Panc1 (cell line): Measurements from ENCODE around the gene MOB2. TPM values are rescaled to one million over a fixed set of nuclear protein-coding genes. Genes with fewer than 3 reads are reported as not detected.
A peak's percentile ranks its signal among the peaks of the same experiment; 100 is the strongest.

Source experiments
- ATAC-seq: fragments of 200-7000 bp; cut with Tn5 transposase; 2 replicates; pipeline ENCODE4 v1.9.1; 2020; ENCODE audit warnings: mild to moderate bottlenecking, moderate library complexity
- BruUV-seq: library from RNA; stranded (reverse); fragments of 400-500 nt; replicated peaks from 2 replicates; lab custom pipeline; 2021; lab: Mats Ljungman, UMichigan
- CTCF ChIA-PET: fragments of 300-600 bp; sonication (Branson Sonifier 250); formaldehyde crosslinking; loops from one replicate; lab custom pipeline; 2022; ENCODE audit warnings: antibody characterized with exemption; lab: Charles Lee
- POLR2A ChIA-PET: fragments of 300-600 bp; sonication (Branson Sonifier 250); formaldehyde crosslinking; loops from one replicate; lab custom pipeline; 2022; ENCODE audit warnings: antibody characterized with exemption; lab: Charles Lee
- DNase-seq: peaks from one replicate; pipeline ENCODE4 v3.0.0-alpha.2; 2010; ENCODE audit warnings: low read depth, low spot score
- H3K27ac ChIP-seq: 2 replicates; pipeline ENCODE4 v1.5.1; 2011; ENCODE audit warnings: mild to moderate bottlenecking, low read length, inconsistent platforms
- H3K27me3 ChIP-seq: fragments of 200-500 bp; sonication (Bioruptor generic); 2 replicates; pipeline ENCODE4 v1.6.0; 2014; ENCODE audit warnings: low read length, inconsistent platforms; ENCODE audit not compliant: control insufficient read depth, insufficient read depth
- H3K36me3 ChIP-seq: fragments of 200-500 bp; sonication (Bioruptor generic); 2 replicates; pipeline ENCODE4 v1.5.1; 2014; ENCODE audit warnings: inconsistent platforms, mild to moderate bottlenecking, low read length, moderate library complexity; ENCODE audit not compliant: control insufficient read depth, insufficient read depth
- H3K4me1 ChIP-seq: 2 replicates; pipeline ENCODE4 v1.5.1; 2011; ENCODE audit warnings: inconsistent platforms, mild to moderate bottlenecking, low read length, moderate library complexity; ENCODE audit not compliant: control insufficient read depth, insufficient read depth
- H3K4me3 ChIP-seq, 2 experiments: 2 replicates each; pipeline ENCODE4 v1.5.1; 2011 to 2012; ENCODE audit warnings: low read depth in 2 of 2, low read length in 2 of 2, mild to moderate bottlenecking in 2 of 2, inconsistent platforms in 1 of 2, moderate library complexity in 1 of 2
- H3K9me3 ChIP-seq: fragments of 200-500 bp; sonication (Bioruptor generic); 2 replicates; pipeline ENCODE4 v1.5.1; 2014; ENCODE audit warnings: low read depth, mild to moderate bottlenecking, inconsistent platforms, low read length, moderate library complexity; ENCODE audit not compliant: control insufficient read depth, insufficient read depth
- POLR2AphosphoS5 ChIP-seq: IDR thresholded peaks from 2 replicates; pipeline ENCODE4 v1.6.1; 2012; ENCODE audit warnings: mild to moderate bottlenecking, low read depth, low read length, moderate library complexity
- SIN3A ChIP-seq: IDR thresholded peaks from 2 replicates; pipeline ENCODE4 v1.6.1; 2012; ENCODE audit warnings: low read depth, mild to moderate bottlenecking, low read length, moderate library complexity, borderline replicate concordance; ENCODE audit not compliant: insufficient read depth
- TCF7L2 ChIP-seq: IDR thresholded peaks from 2 replicates; pipeline ENCODE4 v1.6.1; 2011; ENCODE audit warnings: mild to moderate bottlenecking, low read depth, low read length, inconsistent platforms
- in situ Hi-C: cut with HindIII; loops from 2 replicates; pipeline ENCODE4 v1.10.0; 2016; ENCODE audit warnings: low sequenced_read_pairs, low pct_unique_long_range_greater_than_20kb
- intact Hi-C: fragments of 100-400 bp; cut with micrococcal nuclease; formaldehyde crosslinking; loops from one replicate; pipeline ENCODE4 v1.10.0; 2022; ENCODE audit not compliant: unreplicated experiment
- total RNA-seq: library from RNA; stranded (reverse); gene quantifications from one replicate; pipeline ENCODE4 v1.2.1, GENCODE V29; 2021; ENCODE audit not compliant: unreplicated experiment
- TF ChIP-seq, protein P1 (sequence below): fragments of 450-650 bp; IDR thresholded peaks from 2 replicates; pipeline ENCODE4 v1.5.1; 2017; ENCODE audit warnings: mild to moderate bottlenecking
- TF ChIP-seq, protein P2 (sequence below), 2 experiments: IDR thresholded peaks; 2 replicates each; pipeline ENCODE4 v1.6.1; 2011 to 2012; ENCODE audit warnings: low read depth in 2 of 2, control low read depth in 1 of 2, low read length in 1 of 2, mild to moderate bottlenecking in 1 of 2, moderate library complexity in 1 of 2; ENCODE audit not compliant: insufficient read depth in 1 of 2

The MOB2 gene
- total RNA-seq, 1 experiment from 2014 or later: 51.2 TPM

DNA sequence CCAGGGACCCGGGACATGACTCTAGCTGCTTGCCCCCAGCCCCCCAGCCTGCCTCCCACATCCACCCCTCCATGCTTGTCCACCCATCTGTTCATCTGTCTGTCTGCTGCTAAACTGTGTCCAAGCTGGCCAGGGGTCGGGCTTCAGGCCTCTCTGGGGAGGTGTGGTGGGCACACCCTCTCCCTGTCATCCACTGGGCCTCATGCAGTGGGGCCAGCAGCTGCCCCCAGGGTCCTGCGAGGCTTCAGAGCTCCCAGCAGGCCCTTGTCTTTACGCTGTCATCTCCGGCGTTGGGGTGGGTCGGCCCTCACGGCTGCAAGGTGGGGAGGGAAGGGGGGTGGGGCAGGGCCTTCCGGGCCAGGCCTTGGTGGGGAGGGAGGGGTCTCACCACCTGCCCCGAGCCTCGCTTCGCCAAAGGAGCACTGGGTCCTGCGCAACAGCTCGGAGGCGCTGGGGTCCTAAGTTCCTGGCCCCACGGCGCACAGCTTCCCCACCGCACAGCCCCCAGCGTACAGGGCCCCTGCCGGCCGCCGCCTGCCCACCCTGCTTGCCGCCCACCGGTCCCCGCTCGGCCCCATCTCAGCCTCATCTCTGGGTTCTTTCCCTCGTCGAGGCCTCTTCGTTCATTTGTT lies 26.7 kb downstream of the MOB2 start:
- no TSS peak for BruUV-seq
- no peak overlapping the region for H3K27ac ChIP-seq
- H3K27me3 ChIP-seq: no peaks in the 10 kb centered on the region
- ATAC-seq: no peak
- intact Hi-C loops: no loop called here
- ChIA-PET POLR2A (no interaction called here), CTCF (no interaction called here)
- no peaks in the 10 kb centered on the region for H3K9me3 ChIP-seq
- no peak overlapping the region for H3K4me3 ChIP-seq
- TF ChIP-seq, protein P1, sequence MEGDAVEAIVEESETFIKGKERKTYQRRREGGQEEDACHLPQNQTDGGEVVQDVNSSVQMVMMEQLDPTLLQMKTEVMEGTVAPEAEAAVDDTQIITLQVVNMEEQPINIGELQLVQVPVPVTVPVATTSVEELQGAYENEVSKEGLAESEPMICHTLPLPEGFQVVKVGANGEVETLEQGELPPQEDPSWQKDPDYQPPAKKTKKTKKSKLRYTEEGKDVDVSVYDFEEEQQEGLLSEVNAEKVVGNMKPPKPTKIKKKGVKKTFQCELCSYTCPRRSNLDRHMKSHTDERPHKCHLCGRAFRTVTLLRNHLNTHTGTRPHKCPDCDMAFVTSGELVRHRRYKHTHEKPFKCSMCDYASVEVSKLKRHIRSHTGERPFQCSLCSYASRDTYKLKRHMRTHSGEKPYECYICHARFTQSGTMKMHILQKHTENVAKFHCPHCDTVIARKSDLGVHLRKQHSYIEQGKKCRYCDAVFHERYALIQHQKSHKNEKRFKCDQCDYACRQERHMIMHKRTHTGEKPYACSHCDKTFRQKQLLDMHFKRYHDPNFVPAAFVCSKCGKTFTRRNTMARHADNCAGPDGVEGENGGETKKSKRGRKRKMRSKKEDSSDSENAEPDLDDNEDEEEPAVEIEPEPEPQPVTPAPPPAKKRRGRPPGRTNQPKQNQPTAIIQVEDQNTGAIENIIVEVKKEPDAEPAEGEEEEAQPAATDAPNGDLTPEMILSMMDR: no peak
- TF ChIP-seq SIN3A: no peak
- no peak for TF ChIP-seq POLR2AphosphoS5
- TF ChIP-seq TCF7L2: no peak
- TF ChIP-seq, protein P2, sequence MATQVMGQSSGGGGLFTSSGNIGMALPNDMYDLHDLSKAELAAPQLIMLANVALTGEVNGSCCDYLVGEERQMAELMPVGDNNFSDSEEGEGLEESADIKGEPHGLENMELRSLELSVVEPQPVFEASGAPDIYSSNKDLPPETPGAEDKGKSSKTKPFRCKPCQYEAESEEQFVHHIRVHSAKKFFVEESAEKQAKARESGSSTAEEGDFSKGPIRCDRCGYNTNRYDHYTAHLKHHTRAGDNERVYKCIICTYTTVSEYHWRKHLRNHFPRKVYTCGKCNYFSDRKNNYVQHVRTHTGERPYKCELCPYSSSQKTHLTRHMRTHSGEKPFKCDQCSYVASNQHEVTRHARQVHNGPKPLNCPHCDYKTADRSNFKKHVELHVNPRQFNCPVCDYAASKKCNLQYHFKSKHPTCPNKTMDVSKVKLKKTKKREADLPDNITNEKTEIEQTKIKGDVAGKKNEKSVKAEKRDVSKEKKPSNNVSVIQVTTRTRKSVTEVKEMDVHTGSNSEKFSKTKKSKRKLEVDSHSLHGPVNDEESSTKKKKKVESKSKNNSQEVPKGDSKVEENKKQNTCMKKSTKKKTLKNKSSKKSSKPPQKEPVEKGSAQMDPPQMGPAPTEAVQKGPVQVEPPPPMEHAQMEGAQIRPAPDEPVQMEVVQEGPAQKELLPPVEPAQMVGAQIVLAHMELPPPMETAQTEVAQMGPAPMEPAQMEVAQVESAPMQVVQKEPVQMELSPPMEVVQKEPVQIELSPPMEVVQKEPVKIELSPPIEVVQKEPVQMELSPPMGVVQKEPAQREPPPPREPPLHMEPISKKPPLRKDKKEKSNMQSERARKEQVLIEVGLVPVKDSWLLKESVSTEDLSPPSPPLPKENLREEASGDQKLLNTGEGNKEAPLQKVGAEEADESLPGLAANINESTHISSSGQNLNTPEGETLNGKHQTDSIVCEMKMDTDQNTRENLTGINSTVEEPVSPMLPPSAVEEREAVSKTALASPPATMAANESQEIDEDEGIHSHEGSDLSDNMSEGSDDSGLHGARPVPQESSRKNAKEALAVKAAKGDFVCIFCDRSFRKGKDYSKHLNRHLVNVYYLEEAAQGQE (IDR thresholded peaks at IDR 0.05; ENCODE audit: insufficient read depth in 1 of 2, low read depth in 2 of 2, low read length in 1 of 2): no peak
- in situ Hi-C loops: no loop called here
- H3K36me3 ChIP-seq: no peaks in the 10 kb centered on the region
- DNase-seq: no peak
- peaks cover 19% of the 10 kb centered on the region for H3K4me1 ChIP-seq

DNA sequence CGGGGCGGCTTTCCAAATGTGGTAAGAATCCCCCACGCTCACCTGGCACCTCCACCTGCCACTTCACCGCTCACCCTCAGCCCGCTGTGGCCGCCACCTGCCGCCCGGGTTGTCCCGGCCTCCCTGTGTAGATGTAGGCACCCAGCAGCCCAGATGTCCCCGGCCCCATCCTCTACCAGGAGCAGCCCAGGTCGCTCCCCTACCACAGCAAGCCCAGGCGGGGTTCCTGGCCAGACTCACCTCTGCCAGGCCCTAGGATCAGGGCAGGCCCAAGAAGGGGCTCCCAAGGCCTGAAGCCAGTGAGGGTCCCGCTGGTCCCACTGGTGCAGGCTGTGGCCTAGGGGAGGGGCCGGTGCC lies 27.4 kb downstream of the MOB2 start:
- intact Hi-C loops (no loop called here), in situ Hi-C loops (no loop called here)
- no TSS peak for BruUV-seq
- Histone ChIP-seq H3K9me3 (no peaks in the 10 kb centered on the region), H3K36me3 (no peaks in the 10 kb centered on the region), H3K27me3 (no peaks in the 10 kb centered on the region), H3K4me3 (no peak overlapping the region), H3K4me1 (peaks cover 19% of the 10 kb centered on the region), H3K27ac (no peak overlapping the region)
- peak; percentile 4; the same call in 1 of the 2 replicates for ATAC-seq
- TF ChIP-seq, protein P1: no peak
- no peak for TF ChIP-seq SIN3A
- TF ChIP-seq TCF7L2: no peak
- TF ChIP-seq, protein P2 (IDR thresholded peaks at IDR 0.05; ENCODE audit: insufficient read depth in 1 of 2, low read depth in 2 of 2, low read length in 1 of 2): no peak
- no peak for TF ChIP-seq POLR2AphosphoS5
- no peak for DNase-seq
- ChIA-PET CTCF (no interaction called here), POLR2A (no interaction called here)
